Activated effector memory CD4-positive, alpha-beta T cell treated with Interleukin-2 at 50 U/mL for 16 hours (primary cell): ENCODE results near the gene FLOT1.
A peak's percentile ranks its signal among the peaks of the same experiment; 100 is the strongest.
"Not testable (repeated sequence)": the region's sequence is repeated elsewhere in the genome, so short reads cannot be mapped to it uniquely, and the experiment has no call there.

ENCODE experiments used
- DNase-seq: peaks from one replicate; pipeline ENCODE4 v3.0.0-alpha.2; 2020

Gene FLOT1

GRCh38 chr6:30743099-30744053, 889 bp upstream of the FLOT1 start:
- no peak for DNase-seq

- DNase-seq, result no peak
Measured at GRCh38 chr6:30741789-30742315, 635 bp downstream of the FLOT1 start.

GRCh38 chr6:30741063-30741779, 1.3 kb downstream of the FLOT1 start:
- no peak for DNase-seq

GRCh38 chr6:30740540-30740870, 2.0 kb downstream of the FLOT1 start:
- DNase-seq, result no peak

GRCh38 chr6:30738532-30738931, 4.0 kb downstream of the FLOT1 start:
- DNase-seq, result no peak

- no peak for DNase-seq
Measured at GRCh38 chr6:30735668-30736314, 6.7 kb downstream of the FLOT1 start.

- DNase-seq, result no peak
Measured at GRCh38 chr6:30732237-30732943, 10.1 kb downstream of the FLOT1 start.

- DNase-seq, result peak; percentile 80
Measured at GRCh38 chr6:30730601-30731435, 11.7 kb downstream of the FLOT1 start.

- no peak for DNase-seq
Measured at GRCh38 chr6:30727920-30728553, 14.4 kb downstream of the FLOT1 start.

- no peak for DNase-seq
Measured at GRCh38 chr6:30726506-30727413, 15.7 kb downstream of the FLOT1 start.

- no peak for DNase-seq
Measured at GRCh38 chr6:30725713-30726505, 16.6 kb downstream of the FLOT1 start.

GRCh38 chr6:30724906-30725667, 17.4 kb downstream of the FLOT1 start:
- no peak for DNase-seq

- DNase-seq, result not testable (repeated sequence)
Measured at GRCh38 chr6:30723843-30724741, 18.4 kb downstream of the FLOT1 start.

GRCh38 chr6:30723159-30723842, 19.2 kb downstream of the FLOT1 start:
- not testable (repeated sequence) for DNase-seq

- peak; percentile 78 for DNase-seq
Measured at GRCh38 chr6:30722280-30723112, 20.0 kb downstream of the FLOT1 start.

GRCh38 chr6:30722025-30722279, 20.5 kb downstream of the FLOT1 start:
- DNase-seq, result not testable (repeated sequence)
